GM13976 (cell line): ENCODE measurements around the gene RANBP10.

Experiments used
- DNase-seq: peaks from one replicate; pipeline ENCODE4 v3.0.0; 2012; ENCODE audit warnings: low spot score
- CTCF ChIP-seq: IDR thresholded peaks from 2 replicates; pipeline ENCODE4 v1.5.1; 2012; ENCODE audit warnings: borderline replicate concordance, mild to moderate bottlenecking; ENCODE audit not compliant: insufficient read depth; ENCODE audit errors: extremely low read depth, missing control alignments, control extremely low read depth
- in situ Hi-C: fragments of 300-500 bp; cut with MboI; formaldehyde crosslinking; loops from one replicate; pipeline ENCODE4 v1.12.0; 2022; ENCODE audit warnings: low sequenced_read_pairs, mixed read lengths, inconsistent platforms; ENCODE audit not compliant: unreplicated experiment

The RANBP10 gene

DNA sequence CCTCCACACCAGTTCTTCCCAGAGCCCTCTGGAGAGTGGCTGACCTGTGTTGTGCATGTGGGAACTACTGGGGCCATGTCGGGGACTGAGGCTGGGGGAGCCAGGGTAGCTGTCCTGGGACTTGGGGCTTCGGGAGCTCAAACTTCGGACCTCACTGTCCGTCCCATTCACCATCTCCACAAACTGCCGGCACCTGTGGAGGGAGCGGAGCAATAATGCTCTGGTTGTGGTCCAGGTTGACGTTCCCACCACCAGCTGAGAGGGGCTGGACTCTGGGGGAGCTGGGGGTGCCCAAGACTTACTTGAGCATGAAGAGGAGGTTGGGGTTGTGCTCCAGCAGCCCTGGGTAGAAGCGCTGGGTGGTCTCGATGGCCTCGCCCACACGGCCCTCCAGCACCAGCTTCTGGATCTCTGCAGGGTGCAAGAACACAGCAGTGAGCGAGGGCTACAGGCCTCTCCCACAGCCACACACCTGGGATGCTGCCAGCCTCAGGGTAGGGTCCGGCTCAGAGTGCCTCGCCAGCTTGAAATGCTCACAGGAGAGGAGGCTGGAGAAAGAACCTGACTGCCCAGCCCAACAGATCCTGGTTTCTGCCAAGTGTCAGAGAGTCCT, 76.6 kb downstream of the RANBP10 start:
- in situ Hi-C loops: no loop called here
- no peak for TF ChIP-seq CTCF
- DNase-seq: no peak

DNA sequence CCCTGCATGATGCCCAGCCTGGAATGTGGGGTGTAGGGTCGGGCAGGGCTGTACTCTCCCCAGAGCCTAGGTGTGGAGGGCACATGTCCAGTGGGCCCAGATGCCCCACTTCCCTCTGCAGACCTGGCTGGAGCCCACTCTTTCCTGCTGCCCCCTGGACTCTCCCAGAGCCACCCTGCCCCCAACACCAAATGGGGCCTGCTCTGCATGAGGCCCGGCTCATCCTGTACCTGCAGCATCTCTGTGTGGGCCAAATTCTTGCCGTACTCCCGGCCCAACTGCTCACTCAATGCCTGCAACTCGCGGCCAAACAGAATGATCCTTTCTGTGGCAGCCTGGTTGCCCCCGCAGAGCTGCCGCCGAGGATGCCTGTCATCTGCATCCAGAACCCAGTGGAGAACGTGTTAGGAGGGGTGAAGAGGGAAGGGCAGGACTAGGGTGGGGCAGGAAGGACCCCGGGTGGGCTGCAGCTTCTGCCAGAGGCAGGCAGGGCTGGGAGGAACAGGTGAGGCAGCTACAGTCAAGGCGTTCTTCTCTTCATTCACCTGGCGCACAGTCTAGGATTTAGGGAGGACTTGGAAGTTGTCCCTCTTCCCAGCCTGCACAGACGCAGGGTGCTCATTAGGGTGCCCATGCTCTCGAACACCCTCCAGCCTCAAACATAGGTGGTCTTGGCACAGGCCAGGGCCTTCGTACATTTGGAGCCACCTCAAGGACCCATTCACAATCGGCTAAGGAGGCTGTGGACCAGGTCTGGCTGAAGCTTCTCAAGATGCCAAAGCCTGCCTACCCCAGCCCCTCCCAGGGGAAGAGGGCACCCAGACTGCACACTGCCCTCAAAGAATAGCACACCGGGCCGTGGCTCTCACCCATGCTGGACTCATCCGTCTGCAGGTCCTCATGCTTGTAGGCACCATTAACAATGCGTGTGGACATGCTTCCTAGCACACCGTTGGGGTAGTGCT, 78.6 kb downstream of the RANBP10 start:
- in situ Hi-C loops: no loop called here
- no peak for DNase-seq
- TF ChIP-seq CTCF: no peak

DNA sequence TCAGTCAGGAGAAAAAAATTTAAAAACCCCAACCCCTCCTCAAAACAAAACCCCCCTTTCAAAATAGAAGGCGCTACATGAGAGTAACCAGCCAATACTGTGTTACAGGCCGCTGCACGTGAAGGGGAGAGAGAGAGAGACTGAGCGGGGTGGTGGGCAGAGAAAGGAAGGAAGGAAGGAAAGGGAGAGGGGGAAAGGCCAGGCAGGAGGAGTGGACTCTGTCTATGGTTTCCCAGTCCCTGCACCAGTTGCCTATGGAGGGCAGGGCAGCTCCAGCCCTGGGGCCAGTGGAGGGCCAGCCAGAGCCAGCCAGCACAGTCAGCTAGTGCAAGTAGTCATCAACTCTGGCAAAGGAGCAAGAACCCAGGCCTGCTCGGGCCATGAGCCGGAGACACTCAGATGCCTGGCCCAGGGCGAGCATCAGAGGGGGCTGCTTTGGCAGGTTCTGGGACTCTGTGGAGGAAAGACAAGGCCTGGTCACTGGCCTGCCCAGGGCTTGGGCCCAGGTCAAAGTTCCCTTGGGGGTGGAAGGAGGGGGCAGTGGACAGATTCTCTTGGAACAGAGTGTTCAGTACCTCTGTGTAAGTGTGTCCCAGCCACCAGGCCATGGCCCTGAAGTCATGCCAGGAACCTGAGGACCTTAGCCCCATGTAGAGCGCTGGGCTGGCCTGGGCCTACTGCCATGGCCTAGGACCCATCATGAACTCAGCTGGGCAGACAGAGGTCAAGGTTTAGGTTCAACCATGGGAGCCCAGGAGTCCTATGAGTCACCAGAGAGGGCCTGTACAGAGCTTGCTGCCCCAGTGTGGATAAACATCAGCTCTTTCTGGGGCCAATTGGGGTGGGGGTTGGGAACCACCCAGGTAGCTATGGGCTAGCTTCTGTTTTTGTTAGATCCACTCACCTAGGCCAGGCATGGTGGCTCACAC, 80.0 kb downstream of the RANBP10 start:
- in situ Hi-C loops: no loop called here
- no peak for DNase-seq
- TF ChIP-seq CTCF: no peak

DNA sequence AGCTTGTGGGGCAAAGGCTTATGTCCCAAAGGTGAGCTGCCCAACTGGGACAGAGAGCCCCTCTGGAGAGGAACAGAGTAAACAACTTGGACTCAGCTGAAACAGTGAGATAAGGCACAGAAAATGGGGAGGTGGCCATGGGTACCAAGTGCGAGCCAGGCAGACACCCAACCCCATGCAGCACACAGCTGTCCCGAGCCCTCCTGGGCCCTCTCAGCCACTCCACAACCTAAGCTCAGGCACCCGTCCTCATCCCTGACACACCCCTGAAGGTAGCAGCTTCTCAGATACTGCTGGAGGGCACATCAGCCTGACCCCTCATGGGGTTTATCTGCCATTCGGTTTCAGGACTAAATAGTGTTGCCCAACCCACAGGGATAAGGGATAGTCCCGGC, 82.5 kb downstream of the RANBP10 start:
- TF ChIP-seq CTCF: no peak
- DNase-seq: no peak
- in situ Hi-C loops: no loop called here

- in situ Hi-C loops: no loop called here
- DNase-seq: no peak
- no peak for TF ChIP-seq CTCF
Observed at GRCh38 chr16:67723151-67723910, 83.0 kb downstream of the RANBP10 start.
